H1 (cell line): ENCODE data around the gene ZNF770. TPM values are rescaled to one million over a fixed set of nuclear protein-coding genes. Genes with fewer than 3 reads are reported as not detected.

ENCODE experiments used
- CTCF ChIA-PET: fragments of 300-600 bp; sonication (Branson Sonifier 250); formaldehyde crosslinking; loops from one replicate; lab custom pipeline; 2021; ENCODE audit not compliant: partially characterized antibody; lab: Charles Lee
- POLR2A ChIA-PET: fragments of 300-600 bp; sonication (Branson Sonifier 250); formaldehyde crosslinking; loops from one replicate; lab custom pipeline; 2021; ENCODE audit warnings: inconsistent platforms; ENCODE audit not compliant: partially characterized antibody; lab: Charles Lee
- DNase-seq, 2 experiments: peaks; one replicate each; pipeline versions ENCODE4 v3.0.0 to v3.0.0-alpha.2; 2010 to 2022; ENCODE audit warnings: low spot score in 2 of 2, low read depth in 1 of 2, mixed read lengths in 1 of 2
- FAIRE-seq: peaks from 2 replicates; lab custom pipeline; 2011; peaks lifted over from hg19 to GRCh38; lab: Jason Lieb, UNC
- H2AFZ ChIP-seq: 2 replicates; pipeline ENCODE4 v1.8.1; 2012; ENCODE audit warnings: low read length, inconsistent platforms
- H2AK5ac ChIP-seq: 2 replicates; pipeline ENCODE4 v1.6.1; 2013; ENCODE audit warnings: low read depth, low read length
- H2BK120ac ChIP-seq: replicated peaks from 2 replicates; pipeline ENCODE3; 2013; ENCODE audit warnings: low read depth, low read length, inconsistent platforms
- H2BK12ac ChIP-seq: 2 replicates; pipeline ENCODE4 v1.6.1; 2013; ENCODE audit warnings: low read depth, low read length
- H2BK15ac ChIP-seq: 2 replicates; pipeline ENCODE4 v1.6.1; 2013; ENCODE audit warnings: low read length
- H2BK20ac ChIP-seq: 2 replicates; pipeline ENCODE4 v1.6.1; 2013; ENCODE audit warnings: low read length
- H2BK5ac ChIP-seq: 2 replicates; pipeline ENCODE4 v1.6.1; 2013; ENCODE audit warnings: low read depth, low read length
- H3K14ac ChIP-seq: 2 replicates; pipeline ENCODE4 v1.6.1; 2013; ENCODE audit warnings: inconsistent platforms; ENCODE audit not compliant: insufficient read length
- H3K18ac ChIP-seq: 2 replicates; pipeline ENCODE4 v1.6.1; 2013; ENCODE audit warnings: low read length; ENCODE audit errors: extremely low read depth
- H3K23ac ChIP-seq: 2 replicates; pipeline ENCODE4 v1.6.1; 2013; ENCODE audit warnings: inconsistent platforms; ENCODE audit not compliant: insufficient read length
- H3K23me2 ChIP-seq: 2 replicates; pipeline ENCODE4 v1.6.1; 2013; ENCODE audit warnings: low read depth, low read length
- H3K27ac ChIP-seq: 2 replicates; pipeline ENCODE4 v1.6.1; 2011; ENCODE audit warnings: low read depth, low read length, inconsistent platforms
- H3K27me3 ChIP-seq, 4 experiments: replicated peaks in 1 of 4; 1 replicate in 1 of 4; 2 replicates in 3 of 4; pipeline versions ENCODE4 v1.6.1 to v1.8.1; 2011 to 2013; ENCODE audit warnings: low read length in 3 of 4, mild to moderate bottlenecking in 3 of 4, inconsistent platforms in 2 of 4, mixed read lengths in 2 of 4, moderate library complexity in 1 of 4; ENCODE audit not compliant: control insufficient read depth in 3 of 4, insufficient read depth in 3 of 4; ENCODE audit errors: extremely low read depth in 1 of 4
- H3K36me3 ChIP-seq, 4 experiments: 2 replicates each; pipeline versions ENCODE4 v1.6.1 to v1.8.1; 2011 to 2013; ENCODE audit warnings: mild to moderate bottlenecking in 4 of 4, low read length in 3 of 4, moderate library complexity in 2 of 4, control low read depth in 1 of 4, inconsistent platforms in 1 of 4; ENCODE audit not compliant: insufficient read depth in 4 of 4, control insufficient read depth in 2 of 4
- H3K4ac ChIP-seq: replicated peaks from 2 replicates; pipeline ENCODE3; 2013; ENCODE audit warnings: low read length, low read depth, mixed read lengths, inconsistent platforms; ENCODE audit not compliant: insufficient read length
- H3K4me1 ChIP-seq, 4 experiments: replicated peaks in 1 of 4; 1 replicate in 1 of 4; 2 replicates in 3 of 4; pipeline versions ENCODE4 v1.6.1 to v1.8.1; 2011 to 2013; ENCODE audit warnings: low read length in 3 of 4, inconsistent platforms in 2 of 4, mixed read lengths in 1 of 4; ENCODE audit not compliant: insufficient read depth in 4 of 4, control insufficient read depth in 3 of 4
- H3K4me2 ChIP-seq, 2 experiments: 2 replicates each; pipeline versions ENCODE4 v1.6.1 to v1.8.1; 2011 to 2013; ENCODE audit warnings: low read depth in 2 of 2, low read length in 2 of 2, control low read depth in 1 of 2, inconsistent platforms in 1 of 2, mild to moderate bottlenecking in 1 of 2; ENCODE audit not compliant: insufficient read depth in 1 of 2
- H3K4me3 ChIP-seq, 4 experiments: fragments of 200-600, 300-600 bp in 1 of 4; sonication (generic), shearing (Covaris generic), sonication (Bioruptor Twin) in 1 of 4; 2 replicates each; pipeline versions ENCODE4 v1.5.1 to v1.8.1; 2011 to 2016; ENCODE audit warnings: low read length in 4 of 4, low read depth in 3 of 4, control low read depth in 2 of 4, inconsistent platforms in 2 of 4, mild to moderate bottlenecking in 2 of 4, mixed read lengths in 1 of 4, moderate library complexity in 1 of 4; ENCODE audit not compliant: insufficient read depth in 2 of 4; ENCODE audit errors: extremely low read depth in 1 of 4
- H3K56ac ChIP-seq: replicated peaks from 2 replicates; pipeline ENCODE3; 2013; ENCODE audit warnings: low read depth, mild to moderate bottlenecking, mixed read lengths, low read length, inconsistent platforms; ENCODE audit not compliant: insufficient read length
- H3K79me1 ChIP-seq: 2 replicates; pipeline ENCODE4 v1.6.1; 2013; ENCODE audit warnings: low read depth, low read length, control low read depth
- H3K79me2 ChIP-seq, 2 experiments: 2 replicates each; pipeline versions ENCODE4 v1.6.1 to v1.8.1; 2012 to 2013; ENCODE audit warnings: low read length in 2 of 2, mild to moderate bottlenecking in 2 of 2, inconsistent platforms in 1 of 2; ENCODE audit not compliant: insufficient read depth in 2 of 2, control insufficient read depth in 1 of 2
- H3K9ac ChIP-seq, 4 experiments: replicated peaks in 1 of 4; 1 replicate in 1 of 4; 2 replicates in 3 of 4; pipeline versions ENCODE4 v1.6.1 to v1.8.1; 2011 to 2013; ENCODE audit warnings: low read depth in 3 of 4, low read length in 3 of 4, control low read depth in 2 of 4, mild to moderate bottlenecking in 2 of 4, moderate library complexity in 2 of 4, inconsistent platforms in 1 of 4; ENCODE audit errors: extremely low read depth in 1 of 4
- H3K9me3 ChIP-seq, 2 experiments: 2 replicates each; pipeline versions ENCODE4 v1.6.1 to v1.8.1; 2012 to 2013; ENCODE audit warnings: mild to moderate bottlenecking in 2 of 2, moderate library complexity in 2 of 2, control low read depth in 1 of 2, inconsistent platforms in 1 of 2, low read depth in 1 of 2, low read length in 1 of 2, mixed read lengths in 1 of 2; ENCODE audit not compliant: insufficient read depth in 2 of 2
- H4K20me1 ChIP-seq, 2 experiments: replicated peaks in 1 of 2; 2 replicates each; pipeline versions ENCODE3 to v1.8.1; 2011 to 2013; ENCODE audit warnings: inconsistent platforms in 2 of 2, low read length in 2 of 2, mild to moderate bottlenecking in 1 of 2; ENCODE audit not compliant: insufficient read depth in 2 of 2, control insufficient read depth in 1 of 2
- H4K5ac ChIP-seq: 2 replicates; pipeline ENCODE4 v1.6.1; 2013; ENCODE audit warnings: low read length, low read depth, mixed read lengths, inconsistent platforms; ENCODE audit not compliant: insufficient read length
- H4K8ac ChIP-seq: 2 replicates; pipeline ENCODE4 v1.8.0; 2013; ENCODE audit warnings: mild to moderate bottlenecking, moderate library complexity, low read length, inconsistent platforms; ENCODE audit not compliant: insufficient read depth; ENCODE audit errors: extremely low read depth
- H4K91ac ChIP-seq: replicated peaks from 2 replicates; pipeline ENCODE3; 2013; ENCODE audit warnings: low read length, mixed read lengths, inconsistent platforms; ENCODE audit not compliant: insufficient read length
- ASH2L ChIP-seq: fragments of 200-600, 300-600 bp; sonication (generic); IDR thresholded peaks from one replicate; pipeline ENCODE4 v1.7.1; 2017; ENCODE audit warnings: low read length
- BRCA1 ChIP-seq: IDR thresholded peaks from 2 replicates; pipeline ENCODE4 v1.6.1; 2012; ENCODE audit warnings: low read depth, low read length, improper control_type of control experiment
- CEBPB ChIP-seq: IDR thresholded peaks from 2 replicates; pipeline ENCODE4 v1.6.1; 2012; ENCODE audit warnings: low read depth, low read length
- EGR1 ChIP-seq: IDR thresholded peaks from 2 replicates; pipeline ENCODE4 v1.6.1; 2011; ENCODE audit warnings: low read depth, low read length, borderline replicate concordance
- GABPA ChIP-seq: IDR thresholded peaks from 2 replicates; pipeline ENCODE4 v1.6.1; 2011; ENCODE audit warnings: mild to moderate bottlenecking, low read length, moderate library complexity, borderline replicate concordance; ENCODE audit not compliant: insufficient read depth
- JUN ChIP-seq: IDR thresholded peaks from 2 replicates; pipeline ENCODE4 v1.6.1; 2011; ENCODE audit warnings: low read depth, mild to moderate bottlenecking, improper control_type of control experiment, low read length
- KDM4A ChIP-seq: IDR thresholded peaks from one replicate; pipeline ENCODE4 v1.7.1; 2012; ENCODE audit warnings: low read depth, mild to moderate bottlenecking, moderate library complexity, low read length, inconsistent platforms; ENCODE audit not compliant: severe bottlenecking
- RNF2 ChIP-seq: fragments of 200-900, 300-1000 bp; sonication (generic); IDR thresholded peaks from 2 replicates; pipeline ENCODE4 v1.7.1; 2016; ENCODE audit warnings: borderline replicate concordance, low read depth, mild to moderate bottlenecking, antibody characterized with exemption, low read length; ENCODE audit not compliant: poor library complexity, severe bottlenecking; ENCODE audit errors: missing control alignments
- SP1 ChIP-seq: IDR thresholded peaks from 2 replicates; pipeline ENCODE4 v1.6.1; 2011; ENCODE audit warnings: low read depth, low read length
- SP2 ChIP-seq: IDR thresholded peaks from 2 replicates; pipeline ENCODE4 v1.6.1; 2012; ENCODE audit warnings: mild to moderate bottlenecking, low read length, inconsistent platforms
- SP4 ChIP-seq: IDR thresholded peaks from 2 replicates; pipeline ENCODE4 v1.6.1; 2012; ENCODE audit warnings: low read length, inconsistent platforms
- SUZ12 ChIP-seq: fragments of 200-600 bp; sonication (generic); IDR thresholded peaks from 2 replicates; pipeline ENCODE4 v1.6.1; 2012; ENCODE audit warnings: mild to moderate bottlenecking, inconsistent platforms, low read length, moderate library complexity, mixed read lengths
- TAF7 ChIP-seq: optimal IDR thresholded peaks from 2 replicates; pipeline ENCODE3; 2011; ENCODE audit warnings: low read depth, mild to moderate bottlenecking, inconsistent platforms, low read length, moderate library complexity, borderline replicate concordance
- TCF12 ChIP-seq: IDR thresholded peaks from 2 replicates; pipeline ENCODE4 v1.6.1; 2011; ENCODE audit warnings: low read depth, mild to moderate bottlenecking, low read length
- WGBS, 2 experiments: shearing (Covaris generic) in 1 of 2; methylation state at CpG; one replicate each; pipeline versions ENCODE4 v1.1.6 to v1.1.7; 2013 to 2015; ENCODE audit warnings: low lambda C conversion rate in 2 of 2, mixed read lengths in 2 of 2, inconsistent platforms in 1 of 2, low coverage in 1 of 2, missing lambda C conversion rate in 1 of 2; ENCODE audit not compliant: insufficient replicate concordance in 2 of 2, insufficient coverage in 1 of 2, insufficient read length in 1 of 2; ENCODE audit errors: extremely low coverage in 1 of 2, missing lambda C conversion rate in 1 of 2; 5-methylcytosine and 5-hydroxymethylcytosine counted together
- polyA plus RNA-seq, 7 experiments: library from polyadenylated mRNA; depleted of rRNA in 3 of 7; stranded (reverse) in 5 of 7; unstranded in 2 of 7; fragments of >200 nt in 5 of 7; fragments of 200-250 nt in 2 of 7; gene quantifications; 1 replicate in 5 of 7; 2 replicates in 1 of 7; 4 replicates in 1 of 7; pipeline versions ENCODE4 v1.2.1 to v1.2.3, GENCODE V29; 2011 to 2013; ENCODE audit warnings: missing spikeins in 2 of 7, mixed read lengths in 2 of 7
- total RNA-seq: library from RNA; stranded (reverse); fragmentation: NEBNext Ultra II Directional; extraction: Animal tissue kit (Norgen Biotek cat#: 25700); gene quantifications from 2 replicates; pipeline ENCODE4 v1.2.1, GENCODE V29; 2021

The ZNF770 gene
- total and polyA plus RNA-seq, 2 of the 8 experiments (the other 6 are each of a cell fraction or from before 2014, with no cell fraction given): 24.8 to 143 TPM

DNA sequence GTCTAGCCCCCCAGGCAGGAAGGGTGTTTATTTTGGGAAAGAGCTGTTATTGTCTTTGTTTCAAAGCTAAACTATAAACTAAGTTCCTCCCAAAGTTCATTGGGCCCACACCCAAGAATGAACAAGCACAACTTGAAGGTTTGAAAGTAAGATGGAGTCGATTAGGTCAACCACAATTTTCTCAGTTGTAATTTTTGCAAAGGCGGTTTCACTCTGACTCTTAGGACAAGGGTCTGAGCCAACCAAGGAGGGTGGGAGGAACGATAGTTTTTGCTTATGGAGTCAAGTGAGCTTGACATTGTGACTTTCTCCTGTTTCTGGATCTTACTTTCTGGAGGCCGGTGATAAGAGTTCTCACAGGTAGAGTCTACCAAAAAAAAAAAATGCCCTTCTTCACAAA, 5.8 kb upstream of the ZNF770 start:
- H3K56ac ChIP-seq: no peak overlapping the region
- no peak overlapping the region for H3K27ac ChIP-seq
- no peak overlapping the region for H3K4me3 ChIP-seq
- no peak overlapping the region for H2AK5ac ChIP-seq
- H3K14ac ChIP-seq: no peak overlapping the region
- no peak overlapping the region for H3K23ac ChIP-seq
- H3K27me3 ChIP-seq: no peaks in the 10 kb centered on the region
- H4K91ac ChIP-seq: peak overlapping the region; percentile 64
- H4K20me1 ChIP-seq: no peaks in the 10 kb centered on the region
- H2AFZ ChIP-seq: no peak overlapping the region
- DNase-seq (no peak), FAIRE-seq (no peak)
- no peaks in the 10 kb centered on the region; the same call in 1 of the 2 replicates for H3K23me2 ChIP-seq
- peak overlapping the region; percentile 56; the same call in 1 of the 2 replicates for H2BK12ac ChIP-seq
- peak overlapping the region; percentile 19; the same call in 1 of the 2 replicates for H3K18ac ChIP-seq
- H3K79me1 ChIP-seq: no peaks in the 10 kb centered on the region; the same call in none of the 2 replicates
- peak overlapping the region; percentile 91 for H2BK120ac ChIP-seq
- no peak overlapping the region for H4K8ac ChIP-seq
- H3K4me2 ChIP-seq: no peak overlapping the region
- no peaks in the 10 kb centered on the region for H3K9me3 ChIP-seq
- no peaks in the 10 kb centered on the region for H3K36me3 ChIP-seq
- no peak overlapping the region for H3K9ac ChIP-seq
- 0 out of 2 replicates have a peak overlapping the region, but pooled peaks have one; percentile 34 for H2BK20ac ChIP-seq
- no peak overlapping the region for H3K4ac ChIP-seq
- POLR2A ChIA-PET: interaction anchor here (0.6 to 1.3 kb wide), 3 partner anchors 12 to 191 kb away, joined by 3 read pairs; partner anchors contain the start of gene AQR
- 0 out of 2 replicates have a peak overlapping the region, but pooled peaks have one; percentile 13 for H2BK5ac ChIP-seq
- H2BK15ac ChIP-seq: no peak overlapping the region
- 85% methylated on average over 4 of the region's 4 CpGs; no CpG with 5 or more reads in 1 of the 2 experiments for WGBS, 2 experiments
- H4K5ac ChIP-seq: no peak overlapping the region
- H3K4me1 ChIP-seq: peaks cover 1 to 15% (median 5%) of the 10 kb centered on the region in 4 experiments; a peak in 5 of 7 replicates
- H3K79me2 ChIP-seq: no peaks in the 10 kb centered on the region
- CTCF ChIA-PET: interaction anchor here (0.6 to 1.5 kb wide), 5 partner anchors 9 to 726 kb away, joined by 3 to 6 read pairs (median 4); no protein-coding TSS in a partner anchor
- no peak for TF ChIP-seq EGR1
- no peak for TF ChIP-seq ASH2L
- TF ChIP-seq KDM4A: no peak
- no peak for TF ChIP-seq JUN
- no peak for TF ChIP-seq BRCA1
- TF ChIP-seq SP4: no peak
- TF ChIP-seq RNF2: no peak
- TF ChIP-seq GABPA: no peak
- no peak for TF ChIP-seq TAF7
- TF ChIP-seq TCF12: no peak
- no peak for TF ChIP-seq SUZ12
- TF ChIP-seq SP1: no peak
- no peak for TF ChIP-seq SP2
- no peak for TF ChIP-seq CEBPB
